PC-3 (cell line): ENCODE results near the gene AHDC1. TPM values are rescaled to one million over a fixed set of nuclear protein-coding genes. Genes with fewer than 3 reads are reported as not detected.

Experiments used
- ATAC-seq: fragments of 200-7000 bp; cut with Tn5 transposase; 2 replicates; pipeline ENCODE4 v1.9.1; 2020; ENCODE audit warnings: mild to moderate bottlenecking, moderate library complexity
- BruUV-seq: library from RNA; stranded (reverse); fragments of 400-500 nt; replicated peaks from 2 replicates; lab custom pipeline; 2021; lab: Mats Ljungman, UMichigan
- CTCF ChIA-PET: fragments of 300-600 bp; sonication (Branson Sonifier 250); formaldehyde crosslinking; loops from one replicate; lab custom pipeline; 2022; ENCODE audit warnings: antibody characterized with exemption; lab: Charles Lee
- POLR2A ChIA-PET: fragments of 300-600 bp; sonication (Branson Sonifier 250); formaldehyde crosslinking; loops from one replicate; lab custom pipeline; 2022; ENCODE audit warnings: antibody characterized with exemption; ENCODE audit not compliant: unreplicated experiment; lab: Charles Lee
- DNase-seq: peaks from one replicate; pipeline ENCODE4 v3.0.0-alpha.2; 2015
- H2AFZ ChIP-seq: fragments of 300-600 bp; sonication (generic); 2 replicates; pipeline ENCODE4 v1.6.0; 2016; ENCODE audit warnings: antibody characterized with exemption, low read length
- H3F3A ChIP-seq: fragments of 300-600 bp; sonication (generic); one replicate; pipeline ENCODE4 v1.6.0; 2017; ENCODE audit warnings: antibody characterized with exemption, low read length, control low read depth, mild to moderate bottlenecking; ENCODE audit not compliant: unreplicated experiment
- H3K27ac ChIP-seq: fragments of 300-600 bp; sonication (generic); 2 replicates; pipeline ENCODE4 v1.5.1; 2016; ENCODE audit warnings: mild to moderate bottlenecking, low read length
- H3K27me3 ChIP-seq: fragments of 300-600 bp; sonication (generic); 2 replicates; pipeline ENCODE4 v1.6.1; 2016; ENCODE audit warnings: low read length, mixed read lengths
- H3K36me3 ChIP-seq: fragments of 300-600 bp; sonication (generic); 2 replicates; pipeline ENCODE4 v1.6.1; 2016; ENCODE audit warnings: low read depth, mixed run types, low read length, mixed read lengths
- H3K4me1 ChIP-seq: fragments of 300-600 bp; sonication (generic); 2 replicates; pipeline ENCODE4 v1.5.1; 2016; ENCODE audit warnings: low read length; ENCODE audit not compliant: insufficient read depth
- H3K4me2 ChIP-seq: fragments of 300-600 bp; sonication (generic); 2 replicates; pipeline ENCODE4 v1.6.0; 2016; ENCODE audit warnings: low read length
- H3K4me3 ChIP-seq: fragments of 300-600 bp; sonication (generic); 2 replicates; pipeline ENCODE4 v1.5.1; 2016; ENCODE audit warnings: mild to moderate bottlenecking, low read length, mixed read lengths
- H3K79me2 ChIP-seq: fragments of 300-600 bp; sonication (generic); 2 replicates; pipeline ENCODE4 v1.6.1; 2017; ENCODE audit warnings: low read length, mixed read lengths
- H3K9ac ChIP-seq: fragments of 300-600 bp; sonication (generic); 2 replicates; pipeline ENCODE4 v1.6.0; 2016; ENCODE audit warnings: mild to moderate bottlenecking, low read length
- H3K9me2 ChIP-seq: fragments of 300-600 bp; sonication (generic); replicated peaks from 2 replicates; pipeline ENCODE4 v1.6.1; 2016; ENCODE audit warnings: mixed run types, low read length, mixed read lengths
- H3K9me3 ChIP-seq: fragments of 300-600 bp; sonication (generic); 2 replicates; pipeline ENCODE4 v1.6.1; 2016; ENCODE audit warnings: low read length, mixed read lengths
- H4K20me1 ChIP-seq: fragments of 300-600 bp; sonication (generic); 2 replicates; pipeline ENCODE4 v1.6.1; 2016; ENCODE audit warnings: low read length, mixed read lengths
- EZH2 ChIP-seq: fragments of 300-600 bp; sonication (generic); IDR thresholded peaks from one replicate; pipeline ENCODE4 v1.6.1; 2017; ENCODE audit warnings: antibody characterized with exemption, mild to moderate bottlenecking, low read length; ENCODE audit not compliant: unreplicated experiment
- EZH2phosphoT487 ChIP-seq: fragments of 300-600 bp; sonication (generic); IDR thresholded peaks from 2 replicates; pipeline ENCODE4 v1.6.1; 2018; ENCODE audit warnings: mild to moderate bottlenecking, antibody characterized with exemption, low read length, borderline replicate concordance
- intact Hi-C: fragments of 100-400 bp; cut with micrococcal nuclease; formaldehyde crosslinking; loops from 2 replicates; pipeline ENCODE4 v1.9.0; 2023
- total RNA-seq: library from RNA; depleted of rRNA; stranded (reverse); fragments of >200 nt; gene quantifications from 2 replicates; pipeline ENCODE4 v1.2.3, GENCODE V29; 2014
- TF ChIP-seq, protein P1 (sequence below): fragments of 300-600 bp; sonication (generic); conservative IDR thresholded peaks from 2 replicates; pipeline ENCODE4 v1.5.1; 2017; ENCODE audit warnings: antibody characterized with exemption, low read depth, mild to moderate bottlenecking, low read length

The AHDC1 gene
- total RNA-seq, 1 experiment from 2014 or later = 15.2 TPM

DNA sequence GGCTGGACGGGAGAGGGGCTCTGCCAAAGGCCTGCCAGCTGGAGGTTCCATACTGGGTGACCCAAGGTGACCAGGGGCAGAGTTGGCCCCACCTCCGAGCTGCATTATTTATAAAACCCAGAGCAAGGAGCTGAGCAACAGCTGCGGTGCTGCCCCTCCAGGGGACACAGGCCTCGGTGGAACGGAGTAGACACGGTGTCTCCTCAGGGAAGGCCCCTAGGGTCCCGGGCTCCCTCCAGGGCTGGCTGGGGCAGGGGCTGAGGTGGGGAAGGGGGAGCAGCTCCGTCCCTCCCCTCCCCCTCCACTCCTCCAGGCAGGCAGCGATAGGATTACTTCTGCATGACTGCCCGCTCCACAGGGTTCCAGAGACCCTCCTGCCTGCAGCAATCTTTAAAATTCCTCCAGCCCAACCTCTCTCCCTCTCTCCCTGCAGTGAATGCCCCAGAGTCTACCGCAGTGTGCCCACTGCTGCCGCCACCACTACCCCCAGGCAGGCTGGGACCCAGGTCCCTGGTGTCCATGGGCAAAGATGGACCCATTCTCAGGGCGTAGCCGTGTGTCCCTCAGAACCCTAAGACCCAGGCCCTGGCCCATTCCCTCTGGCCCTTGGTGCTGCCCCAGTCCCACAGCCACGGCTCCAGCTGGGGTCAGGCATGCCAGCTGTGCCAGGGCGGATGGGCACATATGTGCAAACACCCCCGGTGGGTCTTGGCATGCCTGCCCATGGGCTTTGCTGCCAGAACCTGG is 10.8 kb downstream of the AHDC1 start:
- BruUV-seq = no TSS peak
- H4K20me1 ChIP-seq = peaks cover 42% of the 10 kb centered on the region; the same call in 1 of the 2 replicates
- peaks cover 89% of the 10 kb centered on the region for H3K79me2 ChIP-seq
- no peaks in the 10 kb centered on the region for H3F3A ChIP-seq
- H3K27me3 ChIP-seq = no peaks in the 10 kb centered on the region
- no peak overlapping the region for H2AFZ ChIP-seq
- H3K36me3 ChIP-seq = peaks cover 4% of the 10 kb centered on the region; the same call in 1 of the 2 replicates
- ChIA-PET POLR2A (no interaction called here), CTCF (interaction anchor here (1.0 kb wide), 1 partner anchor 18 kb away, joined by 3 read pairs; no protein-coding TSS in a partner anchor)
- H3K9me3 ChIP-seq = no peaks in the 10 kb centered on the region
- H3K4me2 ChIP-seq = no peak overlapping the region
- no peak for TF ChIP-seq EZH2phosphoT487
- TF ChIP-seq, protein P1, sequence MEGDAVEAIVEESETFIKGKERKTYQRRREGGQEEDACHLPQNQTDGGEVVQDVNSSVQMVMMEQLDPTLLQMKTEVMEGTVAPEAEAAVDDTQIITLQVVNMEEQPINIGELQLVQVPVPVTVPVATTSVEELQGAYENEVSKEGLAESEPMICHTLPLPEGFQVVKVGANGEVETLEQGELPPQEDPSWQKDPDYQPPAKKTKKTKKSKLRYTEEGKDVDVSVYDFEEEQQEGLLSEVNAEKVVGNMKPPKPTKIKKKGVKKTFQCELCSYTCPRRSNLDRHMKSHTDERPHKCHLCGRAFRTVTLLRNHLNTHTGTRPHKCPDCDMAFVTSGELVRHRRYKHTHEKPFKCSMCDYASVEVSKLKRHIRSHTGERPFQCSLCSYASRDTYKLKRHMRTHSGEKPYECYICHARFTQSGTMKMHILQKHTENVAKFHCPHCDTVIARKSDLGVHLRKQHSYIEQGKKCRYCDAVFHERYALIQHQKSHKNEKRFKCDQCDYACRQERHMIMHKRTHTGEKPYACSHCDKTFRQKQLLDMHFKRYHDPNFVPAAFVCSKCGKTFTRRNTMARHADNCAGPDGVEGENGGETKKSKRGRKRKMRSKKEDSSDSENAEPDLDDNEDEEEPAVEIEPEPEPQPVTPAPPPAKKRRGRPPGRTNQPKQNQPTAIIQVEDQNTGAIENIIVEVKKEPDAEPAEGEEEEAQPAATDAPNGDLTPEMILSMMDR = no peak
- TF ChIP-seq EZH2 = no peak
- H3K9ac ChIP-seq = no peak overlapping the region
- intact Hi-C loops = no loop called here
- H3K9me2 ChIP-seq = no peaks in the 10 kb centered on the region
- peaks cover 30% of the 10 kb centered on the region for H3K4me1 ChIP-seq
- DNase-seq = no peak
- no peak overlapping the region for H3K27ac ChIP-seq
- ATAC-seq = no peak
- H3K4me3 ChIP-seq = no peak overlapping the region

DNA sequence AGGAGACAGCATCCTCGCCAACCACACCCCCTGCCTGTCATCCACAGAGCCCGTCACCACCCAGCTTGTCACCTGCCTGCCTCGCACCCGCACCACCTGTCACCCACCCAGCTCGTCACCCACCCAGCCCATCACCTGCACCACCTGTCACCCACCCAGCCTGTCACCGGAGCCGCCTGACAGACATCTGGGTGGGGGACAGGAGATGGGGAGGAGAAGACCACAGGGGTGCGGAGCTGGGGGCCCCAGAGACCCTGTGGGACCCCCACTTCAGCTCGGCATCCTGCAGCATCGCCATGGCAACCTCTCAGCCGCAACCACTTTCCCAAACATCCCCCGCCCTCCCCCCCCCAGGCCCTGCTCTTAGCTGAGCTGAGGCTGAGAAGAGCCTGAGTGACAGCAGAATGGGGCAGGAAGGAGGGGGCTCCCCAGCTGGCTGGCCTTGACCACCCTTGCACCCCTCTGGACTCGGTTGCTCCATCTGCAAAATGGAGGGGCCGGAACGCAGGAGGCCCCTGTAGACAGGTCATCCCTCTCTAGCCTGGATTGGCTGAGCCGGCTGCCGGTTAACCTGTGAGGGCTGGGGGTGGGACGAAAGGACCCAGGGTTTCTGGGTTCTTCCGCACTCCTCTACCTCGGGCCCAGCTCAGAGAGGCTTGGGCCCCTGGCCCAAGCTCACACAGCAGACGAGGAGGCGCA is 11.6 kb downstream of the AHDC1 start:
- ChIA-PET POLR2A (no interaction called here), CTCF (interaction anchor here (1.0 kb wide), 1 partner anchor 17 kb away, joined by 3 read pairs; no protein-coding TSS in a partner anchor)
- BruUV-seq = no TSS peak
- peaks cover 30% of the 10 kb centered on the region for H3K4me1 ChIP-seq
- H3K36me3 ChIP-seq = peaks cover 4% of the 10 kb centered on the region; the same call in 1 of the 2 replicates
- no peaks in the 10 kb centered on the region for H3K9me2 ChIP-seq
- H3K79me2 ChIP-seq = peaks cover 89% of the 10 kb centered on the region
- H3K4me2 ChIP-seq = no peak overlapping the region
- no peaks in the 10 kb centered on the region for H3F3A ChIP-seq
- no peaks in the 10 kb centered on the region for H3K27me3 ChIP-seq
- no peak overlapping the region for H3K4me3 ChIP-seq
- TF ChIP-seq EZH2 = no peak
- no peak for TF ChIP-seq EZH2phosphoT487
- TF ChIP-seq, protein P1 = no peak
- ATAC-seq (no peak), DNase-seq (no peak)
- no peak overlapping the region for H2AFZ ChIP-seq
- no peak overlapping the region for H3K9ac ChIP-seq
- no peaks in the 10 kb centered on the region for H3K9me3 ChIP-seq
- H3K27ac ChIP-seq = no peak overlapping the region
- H4K20me1 ChIP-seq = peaks cover 36% of the 10 kb centered on the region; the same call in 1 of the 2 replicates
- intact Hi-C loops = no loop called here
